Endodermal cell (in vitro differentiated cells): Measurements from ENCODE around the gene ACVRL1. TPM values are rescaled to one million over a fixed set of nuclear protein-coding genes. Genes with fewer than 3 reads are reported as not detected.

ENCODE experiments used
- DNase-seq: peaks from one replicate; pipeline ENCODE4 v3.0.0-alpha.2; 2017
- H3K27ac ChIP-seq: 2 replicates; pipeline ENCODE4 v1.5.1; 2013; ENCODE audit warnings: mild to moderate bottlenecking, low read depth, low read length, moderate library complexity
- H3K27me3 ChIP-seq: 2 replicates; pipeline ENCODE4 v1.6.1; 2013; ENCODE audit warnings: mild to moderate bottlenecking, low read length, moderate library complexity; ENCODE audit not compliant: insufficient read depth, control insufficient read depth, poor library complexity, severe bottlenecking
- H3K36me3 ChIP-seq: 2 replicates; pipeline ENCODE4 v1.7.0; 2013; ENCODE audit warnings: mild to moderate bottlenecking, low read length, moderate library complexity; ENCODE audit not compliant: control insufficient read depth, insufficient read depth
- H3K4me1 ChIP-seq: one replicate; pipeline ENCODE4 v1.7.0; 2013; ENCODE audit warnings: low read length; ENCODE audit not compliant: control insufficient read depth, insufficient read depth
- H3K4me3 ChIP-seq: 2 replicates; pipeline ENCODE4 v1.5.1; 2013; ENCODE audit warnings: mild to moderate bottlenecking, low read length, moderate library complexity
- H3K9ac ChIP-seq: 2 replicates; pipeline ENCODE4 v1.6.1; 2013; ENCODE audit warnings: mild to moderate bottlenecking, low read length, moderate library complexity; ENCODE audit not compliant: poor library complexity, severe bottlenecking; ENCODE audit errors: extremely low read depth
- H3K9me3 ChIP-seq: 2 replicates; pipeline ENCODE4 v1.6.1; 2013; ENCODE audit warnings: mild to moderate bottlenecking, low read length, moderate library complexity; ENCODE audit not compliant: control insufficient read depth
- H3K27ac Mint-ChIP-seq: 2 replicates; pipeline ENCODE4 v1.8.0; 2020; ENCODE audit warnings: mixed read lengths
- H3K27me3 Mint-ChIP-seq: 2 replicates; pipeline ENCODE4 v1.8.0; 2021; ENCODE audit warnings: mild to moderate bottlenecking, mixed read lengths; ENCODE audit not compliant: insufficient read depth
- H3K36me3 Mint-ChIP-seq: 2 replicates; pipeline ENCODE4 v1.8.0; 2020; ENCODE audit warnings: low read depth, mixed read lengths
- H3K4me1 Mint-ChIP-seq: 2 replicates; pipeline ENCODE4 v1.8.0; 2020; ENCODE audit warnings: mixed read lengths
- H3K4me3 Mint-ChIP-seq: 2 replicates; pipeline ENCODE4 v1.8.0; 2020; ENCODE audit warnings: mild to moderate bottlenecking, moderate library complexity, mixed read lengths
- H3K9me3 Mint-ChIP-seq: 2 replicates; pipeline ENCODE4 v1.8.0; 2020; ENCODE audit warnings: mild to moderate bottlenecking, mixed read lengths
- WGBS, 2 experiments: methylation state at CpG; one replicate each; pipeline versions ENCODE4 v1.1.5 to v1.1.7; 2013; ENCODE audit warnings: missing lambda C conversion rate in 2 of 2, mixed read lengths in 1 of 2; ENCODE audit not compliant: insufficient coverage in 1 of 2, insufficient read length in 1 of 2; 5-methylcytosine and 5-hydroxymethylcytosine counted together
- total RNA-seq, 2 donors: library from RNA; stranded (reverse); fragmentation: NEBNext Ultra II Directional in 1 of 2; extraction: Animal tissue kit (Norgen Biotek cat#: 25700) in 1 of 2; gene quantifications; 2 replicates in 1 of 2; 3 replicates in 1 of 2; pipeline ENCODE4 v1.2.1, GENCODE V29; 2021
- TF ChIP-seq, protein P1 (sequence below): fragments of 200-600 bp; sonication (generic); conservative IDR thresholded peaks from 2 replicates; pipeline ENCODE4 v1.5.0; 2021; ENCODE audit warnings: antibody characterized with exemption, mild to moderate bottlenecking

The ACVRL1 gene
- total RNA-seq, 2 donors from 2014 or later = 0.42 to 0.64 TPM

DNA sequence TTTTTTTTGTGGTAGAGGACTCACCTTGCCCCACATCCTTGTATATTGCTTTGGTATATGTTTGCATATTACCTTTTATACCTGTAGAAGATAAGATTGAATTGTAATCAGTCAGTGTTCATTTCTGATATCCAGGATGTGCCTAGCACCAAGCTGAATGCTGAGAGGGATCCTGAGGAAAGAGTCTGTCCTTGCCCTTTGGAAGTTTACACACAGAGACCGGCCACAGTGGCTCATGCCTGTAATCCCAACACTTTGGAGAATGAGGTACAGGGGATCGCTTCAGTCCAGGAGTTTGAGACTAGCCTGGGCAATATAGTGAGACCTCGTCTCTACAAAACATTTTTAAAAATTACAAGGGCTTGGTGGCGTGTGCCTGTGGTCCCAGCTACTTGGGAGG, 52.6 kb downstream of the ACVRL1 start:
- Mint-ChIP-seq H3K9me3 (no peaks in the 10 kb centered on the region), H3K4me3 (no peak overlapping the region), H3K4me1 (peaks cover 21% of the 10 kb centered on the region), H3K36me3 (peaks cover 62% of the 10 kb centered on the region), H3K27me3 (no peaks in the 10 kb centered on the region), H3K27ac (no peak overlapping the region)
- Histone ChIP-seq H3K9ac (no peak overlapping the region), H3K27me3 (no peaks in the 10 kb centered on the region), H3K27ac (no peak overlapping the region), H3K36me3 (peaks cover 49% of the 10 kb centered on the region), H3K4me1 (peaks cover 7% of the 10 kb centered on the region), H3K4me3 (no peak overlapping the region), H3K9me3 (peaks cover 21% of the 10 kb centered on the region)
- TF ChIP-seq, protein P1, sequence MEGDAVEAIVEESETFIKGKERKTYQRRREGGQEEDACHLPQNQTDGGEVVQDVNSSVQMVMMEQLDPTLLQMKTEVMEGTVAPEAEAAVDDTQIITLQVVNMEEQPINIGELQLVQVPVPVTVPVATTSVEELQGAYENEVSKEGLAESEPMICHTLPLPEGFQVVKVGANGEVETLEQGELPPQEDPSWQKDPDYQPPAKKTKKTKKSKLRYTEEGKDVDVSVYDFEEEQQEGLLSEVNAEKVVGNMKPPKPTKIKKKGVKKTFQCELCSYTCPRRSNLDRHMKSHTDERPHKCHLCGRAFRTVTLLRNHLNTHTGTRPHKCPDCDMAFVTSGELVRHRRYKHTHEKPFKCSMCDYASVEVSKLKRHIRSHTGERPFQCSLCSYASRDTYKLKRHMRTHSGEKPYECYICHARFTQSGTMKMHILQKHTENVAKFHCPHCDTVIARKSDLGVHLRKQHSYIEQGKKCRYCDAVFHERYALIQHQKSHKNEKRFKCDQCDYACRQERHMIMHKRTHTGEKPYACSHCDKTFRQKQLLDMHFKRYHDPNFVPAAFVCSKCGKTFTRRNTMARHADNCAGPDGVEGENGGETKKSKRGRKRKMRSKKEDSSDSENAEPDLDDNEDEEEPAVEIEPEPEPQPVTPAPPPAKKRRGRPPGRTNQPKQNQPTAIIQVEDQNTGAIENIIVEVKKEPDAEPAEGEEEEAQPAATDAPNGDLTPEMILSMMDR = no peak
- peak; percentile 18 for DNase-seq
- 93 to 94% methylated on average over 4 of the region's 4 CpGs for WGBS, 2 experiments

DNA sequence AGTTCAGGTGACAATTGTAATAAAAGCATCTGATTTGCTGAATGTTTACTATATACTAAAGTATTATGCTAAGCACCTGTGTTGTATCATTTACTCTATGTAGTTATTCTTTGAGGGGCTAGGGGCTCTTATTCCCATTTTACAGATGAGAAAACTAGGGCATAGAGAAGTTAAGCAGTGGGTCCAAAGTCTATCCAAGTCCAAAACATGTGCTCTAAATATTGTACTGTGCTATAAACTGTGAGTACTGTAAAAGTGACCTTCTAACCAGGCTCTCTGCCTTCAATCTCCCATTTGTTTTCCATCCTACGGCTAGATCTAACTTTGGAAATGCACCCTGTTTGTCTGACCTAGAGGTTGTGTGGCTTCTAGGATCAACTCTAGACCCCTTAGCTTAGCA, 53.2 kb downstream of the ACVRL1 start:
- peak; percentile 7 for DNase-seq
- 90 to 100% methylated on average over 1 of the region's 1 CpG for WGBS, 2 experiments
- peaks cover 27% of the 10 kb centered on the region for H3K9me3 ChIP-seq
- peaks cover 7% of the 10 kb centered on the region for H3K4me1 ChIP-seq
- H3K27me3 Mint-ChIP-seq = no peaks in the 10 kb centered on the region
- peaks cover 55% of the 10 kb centered on the region for H3K36me3 ChIP-seq
- no peak overlapping the region for H3K4me3 Mint-ChIP-seq
- H3K4me1 Mint-ChIP-seq = peaks cover 20% of the 10 kb centered on the region
- TF ChIP-seq, protein P1 = no peak
- peaks cover 62% of the 10 kb centered on the region for H3K36me3 Mint-ChIP-seq
- peaks cover 2% of the 10 kb centered on the region for H3K9me3 Mint-ChIP-seq
- no peaks in the 10 kb centered on the region for H3K27me3 ChIP-seq
- peak overlapping the region; percentile 38 for H3K27ac Mint-ChIP-seq
- H3K27ac ChIP-seq = no peak overlapping the region
- no peak overlapping the region for H3K4me3 ChIP-seq
- no peak overlapping the region for H3K9ac ChIP-seq

DNA sequence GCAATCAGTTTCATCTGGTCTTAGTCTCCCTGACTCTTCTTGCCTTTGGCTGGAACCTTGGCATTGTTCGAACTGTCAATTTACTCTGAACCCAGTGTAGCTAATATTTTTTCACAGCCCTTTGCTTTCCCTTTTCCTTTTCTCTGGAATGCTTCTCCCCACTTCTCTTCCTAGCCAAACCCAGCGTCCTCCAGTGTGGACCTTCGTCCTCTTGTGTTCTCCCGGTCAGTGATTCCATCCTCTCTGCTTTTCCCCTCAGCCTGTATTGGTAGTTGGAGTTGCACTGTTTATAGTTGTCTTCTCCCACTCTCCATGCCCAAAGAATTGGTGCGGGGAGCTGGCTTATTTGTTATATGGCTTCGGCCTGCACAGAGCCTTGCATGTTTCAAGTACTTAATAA, 53.6 kb downstream of the ACVRL1 start:
- no peaks in the 10 kb centered on the region for H3K27me3 Mint-ChIP-seq
- H3K4me1 Mint-ChIP-seq = peaks cover 20% of the 10 kb centered on the region
- Histone ChIP-seq H3K9me3 (peaks cover 29% of the 10 kb centered on the region), H3K4me1 (peaks cover 7% of the 10 kb centered on the region), H3K4me3 (no peak overlapping the region), H3K9ac (no peak overlapping the region), H3K36me3 (peaks cover 54% of the 10 kb centered on the region), H3K27ac (no peak overlapping the region), H3K27me3 (no peaks in the 10 kb centered on the region)
- TF ChIP-seq, protein P1 = no peak
- peaks cover 65% of the 10 kb centered on the region for H3K36me3 Mint-ChIP-seq
- H3K4me3 Mint-ChIP-seq = no peak overlapping the region
- DNase-seq = peak; percentile 15
- WGBS, 2 experiments = 80 to 96% methylated on average over 3 to 5 of the region's 6 CpGs
- H3K9me3 Mint-ChIP-seq = peaks cover 6% of the 10 kb centered on the region
- peak overlapping the region; percentile 38 for H3K27ac Mint-ChIP-seq
